GM19351 (cell line): ENCODE measurements around the gene TCERG1L.
"Not testable (repeated sequence)": the region's sequence is repeated elsewhere in the genome, so short reads cannot be mapped to it uniquely, and the experiment has no call there.

ENCODE experiments used
- ATAC-seq: cut with Tn5 transposase; IDR thresholded peaks from one replicate; pipeline ENCODE4 v1.9.1; 2021; ENCODE audit warnings: mild to moderate bottlenecking, moderate library complexity; ENCODE audit not compliant: unreplicated experiment

TCERG1L gene

DNA sequence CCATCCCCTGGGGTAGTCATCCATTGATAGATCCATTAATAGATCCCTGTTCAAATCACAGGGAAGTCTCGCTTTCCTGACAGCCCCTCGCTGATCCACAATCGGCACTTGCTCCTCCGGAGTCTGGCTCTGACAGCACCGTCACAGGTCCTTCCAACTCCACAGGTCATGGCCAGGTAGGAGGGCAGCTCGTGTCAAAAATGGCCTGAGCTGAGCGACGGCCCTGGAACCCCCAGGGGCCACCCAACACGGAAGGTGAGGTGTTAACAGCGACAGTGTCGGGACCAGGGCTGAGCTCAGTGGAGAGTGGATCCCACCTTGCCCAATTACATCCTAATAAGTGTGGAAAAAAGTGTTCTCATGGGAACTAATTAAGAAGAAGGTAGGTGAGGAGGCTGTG lies 219.8 kb downstream of the TCERG1L start:
- no peak for ATAC-seq

DNA sequence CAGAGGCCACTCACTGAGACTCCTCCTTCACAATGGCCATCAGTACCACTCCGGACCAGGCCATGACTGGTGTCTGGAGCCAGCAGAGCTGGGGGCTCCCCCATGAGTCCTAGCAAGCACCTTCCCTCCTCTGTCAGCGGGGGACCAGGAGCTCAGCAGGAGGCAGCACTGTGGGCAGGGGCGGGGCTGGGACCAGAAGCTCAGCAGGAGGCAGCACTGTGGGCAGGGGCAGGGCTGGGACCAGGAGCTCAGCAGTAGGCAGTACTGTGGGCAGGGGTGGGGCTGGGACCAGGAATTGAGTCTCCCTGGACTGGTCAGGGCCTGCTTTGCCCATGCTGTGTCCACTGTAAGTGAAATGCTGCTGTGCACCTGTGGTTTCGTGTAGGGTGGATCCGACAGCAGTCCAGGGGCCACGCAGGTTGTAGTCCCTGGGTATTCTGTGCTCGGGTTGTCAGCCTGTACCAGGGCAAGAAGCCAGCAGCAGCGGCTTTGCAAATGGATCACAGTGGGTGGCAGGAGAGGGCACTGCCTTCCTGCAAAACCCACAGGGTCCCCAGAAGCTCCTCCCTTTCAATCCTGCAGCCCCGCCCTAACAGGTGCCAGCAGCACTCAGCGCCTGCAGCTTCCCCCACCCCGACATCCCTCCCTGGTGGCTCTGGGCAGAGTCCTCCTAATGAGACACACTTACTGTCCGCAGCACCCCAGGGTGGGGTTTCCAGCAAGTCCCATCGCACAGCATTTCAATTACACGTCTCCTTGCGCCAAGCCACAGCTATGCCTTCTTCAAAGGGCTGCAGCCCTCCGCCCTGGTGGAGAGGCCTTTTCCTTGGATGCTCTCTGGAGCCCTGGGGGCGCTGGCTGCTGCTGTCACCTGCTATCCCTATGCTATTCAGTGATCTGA lies 220.5 kb downstream of the TCERG1L start:
- no peak for ATAC-seq

DNA sequence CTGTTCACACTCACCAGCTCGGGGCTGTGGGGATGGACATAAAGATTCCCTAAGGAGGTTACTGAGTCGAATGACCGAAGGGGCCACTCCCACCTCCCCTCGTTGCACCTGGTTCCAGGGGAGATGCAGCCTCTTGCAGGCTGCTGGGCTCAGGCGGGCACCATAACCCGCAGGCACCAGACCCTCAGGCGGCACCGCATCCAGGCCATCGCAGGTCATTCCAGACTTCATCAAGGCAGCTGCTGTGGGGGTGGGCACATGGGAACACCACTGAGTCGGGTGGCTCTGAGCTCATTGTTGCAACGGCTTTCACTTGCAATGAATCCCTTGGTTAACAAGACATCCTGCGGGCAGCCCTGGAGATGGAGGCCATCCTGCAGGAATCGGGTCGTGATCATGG lies 221.7 kb downstream of the TCERG1L start:
- ATAC-seq, result no peak

DNA sequence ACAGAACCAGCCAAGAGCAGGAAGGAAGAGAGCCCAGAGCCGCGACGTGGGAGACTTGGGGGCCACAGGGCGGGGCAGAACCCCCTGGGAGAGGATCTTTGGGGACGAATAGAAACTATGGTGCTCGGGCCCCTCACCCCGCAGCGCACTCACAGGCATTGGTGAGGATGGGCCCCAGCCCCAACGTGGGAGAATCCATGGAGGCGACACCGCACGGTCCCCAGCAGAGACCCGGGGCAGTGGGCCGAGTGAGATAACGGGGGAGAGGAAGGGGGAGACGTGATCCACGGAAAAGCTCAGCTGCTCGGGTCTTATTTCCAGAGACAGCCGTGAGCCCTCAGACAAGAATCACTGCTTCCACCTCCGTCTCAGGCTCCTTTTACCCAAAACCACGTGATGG lies 222.4 kb downstream of the TCERG1L start:
- no peak for ATAC-seq

DNA sequence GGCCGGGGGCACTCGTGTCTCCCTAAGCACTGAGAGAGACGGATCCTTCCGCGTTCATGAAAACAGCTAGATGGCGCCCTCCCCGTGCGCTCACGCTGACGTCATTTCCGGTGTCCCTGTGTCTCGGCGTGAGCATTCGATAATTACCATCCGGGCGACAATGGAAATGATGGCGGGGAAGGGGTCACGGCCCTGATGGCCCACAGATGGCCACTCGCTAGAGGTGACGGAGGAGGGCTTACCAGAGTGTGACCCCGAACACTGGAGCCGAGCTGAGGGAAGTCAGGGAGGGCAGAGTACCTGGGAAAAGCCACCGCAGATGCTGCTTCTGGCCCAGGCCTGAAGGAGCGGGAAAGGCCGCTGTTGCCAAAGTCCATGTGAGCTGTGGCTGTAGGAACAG lies 222.9 kb downstream of the TCERG1L start:
- no peak for ATAC-seq

DNA sequence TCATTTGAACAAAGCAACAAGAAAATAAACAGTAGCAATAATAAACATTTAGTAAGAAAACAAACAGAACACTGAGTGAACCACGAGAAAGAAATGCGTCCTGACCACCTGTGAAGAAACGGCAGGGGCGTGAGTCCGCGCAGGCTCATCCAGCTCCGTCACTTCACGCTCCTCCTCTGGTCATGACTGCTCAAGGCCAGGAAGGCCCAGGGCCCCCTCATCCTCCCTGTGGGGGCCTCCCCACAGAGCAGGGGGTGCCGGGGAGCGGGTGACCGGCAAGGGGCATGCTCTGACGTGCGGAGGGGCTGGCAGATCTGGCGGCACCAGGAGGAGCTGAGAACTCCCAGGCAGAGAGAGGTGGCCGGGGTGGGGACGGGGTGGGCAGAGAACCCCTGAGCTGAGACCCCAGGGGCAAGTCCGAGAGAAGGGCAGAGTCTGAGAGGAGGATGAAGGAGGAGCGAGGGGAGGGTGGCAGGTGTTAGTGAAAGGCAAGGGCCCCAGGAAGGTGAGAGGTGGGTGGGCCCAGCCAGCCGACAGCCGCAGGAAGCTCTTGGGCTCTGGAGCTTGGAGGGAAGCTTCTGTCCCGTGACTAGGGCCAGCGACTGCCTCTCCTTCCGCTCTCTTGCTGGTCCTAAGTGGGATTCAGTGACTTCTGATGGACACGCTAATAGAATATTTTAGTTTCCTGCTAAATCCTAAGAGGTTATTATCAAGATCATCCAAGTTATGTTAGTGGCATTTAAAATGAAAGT lies 223.9 kb downstream of the TCERG1L start:
- no peak for ATAC-seq

DNA sequence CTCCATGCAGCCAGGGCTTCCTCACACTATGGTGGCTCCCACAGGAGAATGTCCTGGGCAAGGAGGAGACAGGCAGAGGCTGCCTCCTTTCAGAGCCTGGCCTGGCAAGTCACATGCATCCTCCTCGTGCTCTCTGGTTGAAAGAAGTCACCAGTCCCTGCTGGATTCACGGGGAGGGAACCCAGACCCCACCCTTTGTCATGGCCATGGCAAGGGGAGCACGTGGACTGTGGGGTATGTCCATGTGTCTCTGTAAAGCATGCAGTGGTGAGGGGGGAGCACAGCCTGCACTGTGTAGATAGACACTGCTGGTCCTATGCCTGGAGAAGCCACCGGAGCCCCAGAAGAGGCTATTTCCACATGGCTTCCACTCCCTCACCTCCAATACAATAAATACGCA lies 225.0 kb downstream of the TCERG1L start:
- ATAC-seq, result no peak

DNA sequence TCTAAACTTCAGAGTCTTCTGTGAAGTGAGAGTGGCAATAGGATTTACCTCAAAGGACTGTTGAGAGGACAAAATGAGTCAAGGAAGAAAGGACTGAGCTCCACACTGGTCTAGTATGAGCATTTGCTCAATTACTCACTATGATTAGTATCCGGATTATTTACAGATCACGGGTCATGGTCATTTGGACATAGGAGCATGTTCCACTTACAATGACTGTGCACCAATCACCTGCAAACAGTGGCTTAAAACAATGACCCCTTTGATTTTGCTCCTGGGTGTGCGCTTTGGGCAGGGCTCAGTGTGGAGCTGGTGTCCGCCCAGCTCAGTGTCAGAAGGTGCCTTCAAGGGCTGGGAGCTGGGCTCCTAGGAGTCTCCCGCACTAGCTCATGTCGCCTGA lies 225.4 kb downstream of the TCERG1L start:
- no peak for ATAC-seq

DNA sequence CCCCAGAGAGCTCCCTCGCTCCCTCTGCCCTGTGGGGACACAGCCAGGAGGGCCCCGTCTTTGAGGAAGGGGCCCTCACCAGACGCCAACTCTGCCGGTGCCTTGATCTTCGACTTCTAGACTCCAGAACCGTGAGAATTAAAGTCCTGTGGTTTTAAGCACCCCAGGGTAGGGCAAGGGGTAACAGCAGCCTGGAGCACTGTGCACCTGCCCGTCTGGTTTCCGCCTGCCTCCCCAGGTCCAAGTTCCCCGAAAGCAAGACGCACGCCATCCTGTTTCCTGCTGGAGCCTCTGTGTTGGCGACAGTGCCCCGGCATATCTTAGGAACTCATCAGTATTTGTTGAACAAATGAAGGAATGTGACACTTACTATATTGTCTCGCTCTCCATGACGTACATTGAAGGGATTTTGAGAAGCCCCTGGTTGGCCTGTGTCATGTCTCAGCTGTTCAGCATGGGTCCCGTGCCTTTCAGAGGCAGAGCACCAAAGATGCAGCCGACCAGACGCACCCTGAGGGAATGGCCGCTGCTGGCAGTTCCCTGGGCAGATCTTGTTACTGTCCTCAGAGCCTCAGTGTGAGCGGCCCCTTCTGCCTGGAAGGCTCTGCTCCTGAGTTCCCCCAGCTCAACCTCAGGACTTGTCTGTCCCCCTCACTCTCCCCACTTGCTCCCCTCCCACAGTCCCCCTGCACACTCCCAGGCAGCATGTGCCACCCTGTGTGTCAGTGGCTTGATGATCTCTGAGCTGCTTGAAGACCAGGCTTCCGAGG lies 226.2 kb downstream of the TCERG1L start:
- no peak for ATAC-seq

DNA sequence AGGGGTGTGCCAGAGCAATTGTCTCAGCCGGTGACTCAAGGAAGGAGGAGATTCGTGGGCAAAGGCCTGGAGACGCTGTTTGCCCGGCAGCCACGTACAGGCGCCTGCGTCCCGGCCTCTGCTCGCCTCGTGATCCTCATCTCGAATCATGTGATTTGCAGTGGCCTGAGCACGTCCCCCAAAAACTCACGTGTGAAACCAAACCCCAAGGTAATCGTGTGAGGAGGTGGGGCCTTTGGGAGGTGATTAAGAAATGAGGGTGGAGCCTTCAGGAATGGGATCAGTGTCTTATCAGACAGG lies 226.8 kb downstream of the TCERG1L start:
- no peak for ATAC-seq

DNA sequence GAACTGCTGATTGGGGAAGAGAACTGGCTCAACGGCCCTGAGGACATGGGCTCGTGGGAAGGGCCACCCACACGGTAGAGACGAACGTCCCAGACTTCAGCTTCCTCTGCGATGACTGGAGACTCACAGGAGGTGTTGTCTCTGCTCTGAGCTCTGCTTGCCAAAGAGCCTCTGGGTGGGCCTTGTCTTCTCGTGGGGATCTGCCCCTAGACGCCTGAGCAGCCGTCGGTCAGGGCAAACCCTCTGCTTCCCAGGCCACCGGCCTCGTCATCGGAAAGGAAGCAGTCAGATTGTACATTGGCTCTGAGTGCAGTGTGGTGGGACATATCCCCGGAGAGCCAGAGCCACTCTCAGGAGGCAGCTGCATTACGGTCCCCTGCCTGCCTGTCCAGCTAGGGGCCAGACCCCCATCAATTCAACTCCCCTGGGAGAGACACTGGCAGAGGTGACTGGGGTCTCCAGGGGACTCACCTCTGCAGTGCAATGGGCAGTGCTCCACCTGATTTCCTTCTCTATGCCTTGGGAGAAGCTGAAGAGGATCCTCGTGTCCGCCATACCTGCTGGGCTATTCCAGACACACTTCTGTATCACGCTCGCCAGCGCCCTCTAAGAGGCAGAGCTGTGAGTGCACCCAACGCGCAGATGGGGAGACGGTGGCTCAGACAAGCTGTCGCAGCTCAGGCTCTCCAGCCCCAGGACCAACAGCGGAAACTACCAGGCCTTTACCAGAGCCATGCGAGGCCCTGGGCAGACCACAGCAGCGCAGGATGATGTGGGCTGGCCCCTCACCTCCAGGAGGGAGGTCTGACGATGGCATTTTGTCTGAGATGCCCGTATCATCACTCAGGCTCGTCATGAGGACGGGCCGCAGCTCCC lies 227.4 kb downstream of the TCERG1L start:
- no peak for ATAC-seq

DNA sequence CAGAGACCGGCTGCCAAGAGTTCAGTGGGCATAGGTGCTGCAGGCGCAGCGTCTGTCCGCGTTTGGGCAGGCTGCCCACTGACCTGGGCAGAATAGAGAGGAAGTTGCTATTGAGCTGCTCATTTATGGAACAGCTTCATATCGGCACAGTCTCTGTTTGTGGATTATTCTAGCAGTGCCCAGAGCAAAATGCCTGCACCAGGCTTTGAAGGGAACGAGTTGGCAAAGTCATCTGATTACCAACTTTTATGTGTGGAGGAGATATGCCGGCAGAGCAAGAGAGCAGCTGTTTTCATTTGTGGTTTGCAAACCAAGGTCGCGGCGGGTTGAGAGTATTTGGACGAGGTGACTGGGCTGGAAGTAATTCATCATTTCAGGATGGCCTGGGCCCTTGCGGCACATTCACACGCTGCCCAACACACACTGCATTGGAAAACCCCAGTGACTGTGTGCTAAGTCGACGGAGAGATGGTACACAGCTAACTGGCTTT lies 228.5 kb downstream of the TCERG1L start:
- ATAC-seq, result no peak

DNA sequence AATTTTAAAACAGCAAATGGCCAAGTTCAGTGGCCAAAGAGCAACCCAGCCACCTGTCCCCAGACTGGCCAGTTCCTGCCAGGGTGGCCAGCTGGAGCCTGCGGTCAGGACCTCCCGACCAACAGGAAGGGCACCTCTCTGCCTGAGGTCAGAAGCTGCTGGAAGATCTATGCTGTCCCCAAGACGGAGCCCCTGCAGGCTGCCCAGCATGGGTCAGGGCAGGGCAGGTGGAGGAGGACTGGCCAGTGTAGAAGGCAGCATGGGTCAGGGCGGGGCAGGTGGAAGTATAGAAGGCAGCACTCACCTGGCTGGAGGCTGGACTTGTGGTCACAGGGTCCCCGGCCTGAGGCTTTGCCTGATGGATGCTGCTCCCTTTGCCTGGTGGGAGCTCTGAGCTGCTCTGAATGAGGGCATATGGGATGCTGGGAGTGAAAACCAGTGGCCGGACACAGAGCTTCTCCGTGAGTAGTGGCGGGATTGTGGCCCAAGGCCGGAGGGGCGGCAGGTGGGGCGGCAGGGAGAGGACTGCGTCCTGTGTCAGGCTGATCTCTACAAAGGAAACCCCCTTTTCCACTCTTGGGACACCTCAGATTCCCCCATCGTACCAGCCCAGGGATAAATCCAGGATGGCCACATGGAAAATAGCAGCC lies 229.2 kb downstream of the TCERG1L start:
- no peak for ATAC-seq

DNA sequence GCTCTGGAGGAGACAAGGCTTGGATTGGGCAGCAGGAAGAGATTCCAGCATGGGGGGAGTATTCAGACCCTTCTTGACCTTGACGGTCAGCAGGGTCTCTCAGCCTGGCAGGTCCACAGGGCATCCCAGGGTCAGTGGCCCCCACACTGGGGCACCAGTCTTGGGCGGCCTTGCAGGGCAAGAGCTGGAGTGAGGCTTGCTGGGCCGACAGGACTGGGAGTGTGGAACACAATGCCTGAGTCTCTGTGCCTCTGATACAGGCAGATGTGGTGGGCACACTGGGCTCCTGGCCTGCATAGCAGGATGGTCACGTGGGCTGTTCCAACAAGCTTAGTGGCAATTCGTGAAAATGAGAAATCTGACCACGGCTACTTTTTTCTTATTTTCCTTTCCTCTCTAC lies 229.7 kb downstream of the TCERG1L start:
- ATAC-seq, result no peak

DNA sequence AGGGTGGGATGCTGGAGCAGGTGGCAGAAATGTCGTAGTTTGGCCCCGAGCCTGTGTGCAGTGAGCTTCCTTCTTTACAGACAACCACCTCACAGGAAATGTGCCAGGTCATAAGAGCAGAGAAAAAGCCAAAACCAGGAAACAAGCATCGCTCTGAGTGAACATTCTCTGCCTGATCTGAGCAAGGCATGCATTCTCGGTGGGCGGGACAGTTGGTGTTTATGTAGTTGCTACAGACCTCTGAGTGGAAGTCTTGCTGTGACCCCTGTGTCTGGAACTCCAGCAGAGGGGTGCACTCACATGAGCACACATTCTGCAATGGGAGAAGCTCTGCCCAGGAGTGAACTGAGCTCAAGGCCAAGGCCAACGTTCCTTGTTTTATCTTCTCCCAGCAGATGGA lies 230.1 kb downstream of the TCERG1L start:
- no peak for ATAC-seq

DNA sequence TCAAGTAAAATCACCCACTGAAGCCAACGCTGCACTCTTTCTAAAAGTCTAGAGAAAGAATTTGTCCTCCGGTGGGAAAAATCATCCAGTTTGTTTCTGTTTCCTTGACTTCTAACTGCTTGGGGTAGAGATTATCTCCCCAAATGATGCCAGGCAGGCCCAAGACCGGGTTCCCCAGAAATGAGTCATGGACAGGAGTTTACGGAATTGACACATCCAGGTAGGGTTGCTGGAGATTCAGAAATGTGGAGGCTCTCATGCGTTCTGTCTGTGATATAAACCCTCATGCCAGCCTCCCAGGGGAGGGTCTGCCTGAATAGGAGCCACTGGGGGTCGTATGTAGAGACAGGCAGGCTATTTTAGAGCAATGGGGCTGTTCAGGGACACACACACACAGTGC lies 230.9 kb downstream of the TCERG1L start:
- ATAC-seq, result no peak

DNA sequence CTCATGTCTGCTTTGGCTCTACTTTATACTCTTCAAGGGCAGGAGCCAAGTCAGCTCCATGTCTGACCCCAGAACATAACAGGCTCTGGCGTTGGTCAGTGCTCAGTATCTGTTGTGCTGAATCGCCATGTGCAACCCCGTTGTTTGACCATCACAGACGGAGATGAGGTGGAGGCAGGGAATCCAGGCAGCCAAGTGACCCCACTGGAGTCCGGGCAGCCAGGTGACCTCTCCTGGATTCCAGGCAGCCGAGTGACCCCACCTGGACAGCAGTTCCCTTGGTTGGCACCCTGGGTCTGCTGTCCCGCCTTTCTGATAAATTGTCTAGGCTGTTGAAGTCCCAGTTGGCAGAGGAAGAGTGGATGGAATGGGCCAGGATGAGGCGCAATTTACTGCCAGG lies 232.2 kb downstream of the TCERG1L start:
- no peak for ATAC-seq

DNA sequence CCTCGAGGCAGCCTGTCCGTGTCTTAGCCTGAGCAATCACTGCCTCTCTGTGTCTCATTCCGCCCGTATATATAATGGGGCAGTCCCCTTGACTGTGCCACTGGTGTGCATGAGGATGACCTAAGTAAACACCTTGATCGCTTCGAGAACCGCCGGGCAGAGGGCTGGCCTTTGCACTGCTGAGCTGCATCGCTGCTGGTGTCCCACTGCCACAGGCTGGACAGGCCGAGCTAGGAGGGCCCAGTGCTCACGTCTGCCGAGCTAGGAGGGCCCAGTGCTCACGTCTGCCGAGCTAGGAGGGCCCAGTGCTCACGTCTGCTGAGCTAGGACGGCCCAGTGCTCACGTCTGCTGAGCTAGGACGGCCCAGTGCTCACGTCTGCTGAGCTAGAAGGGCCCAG lies 232.6 kb downstream of the TCERG1L start:
- ATAC-seq, result not testable (repeated sequence)

DNA sequence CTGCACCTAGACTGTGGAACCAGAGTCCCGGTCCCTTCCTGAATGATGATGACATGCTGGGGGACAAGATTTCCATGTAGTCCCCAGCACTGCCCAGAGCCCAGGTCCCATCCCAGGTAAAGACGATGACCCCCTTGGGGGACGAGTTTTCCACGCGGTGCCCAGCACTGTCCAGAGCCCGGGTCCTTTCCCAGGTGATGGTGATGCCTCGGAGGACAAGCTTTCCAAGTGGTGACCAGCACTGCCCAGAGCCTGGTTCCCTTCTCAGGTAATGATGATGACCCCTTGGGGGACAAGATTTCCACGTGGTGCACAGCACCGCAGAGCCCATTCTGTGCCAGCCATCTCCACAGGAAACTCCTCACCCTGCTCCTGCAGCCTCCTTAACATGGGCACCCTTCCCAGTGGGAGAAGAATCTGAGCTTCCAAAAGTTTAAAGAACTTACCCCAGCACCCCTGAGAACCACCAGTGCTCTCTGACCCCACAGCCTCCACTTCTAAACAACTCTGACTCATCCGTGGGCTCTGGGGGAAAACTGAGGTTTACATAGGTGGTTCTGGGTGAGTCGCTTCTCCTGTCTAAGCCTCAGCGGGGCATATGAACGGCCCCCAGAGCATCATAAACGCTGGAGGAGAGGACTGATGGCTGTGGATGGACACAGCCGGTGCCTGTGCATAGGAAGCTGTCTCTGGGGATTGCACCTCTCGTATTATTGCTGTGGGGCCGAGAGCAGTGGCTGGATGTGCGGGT lies 233.2 kb downstream of the TCERG1L start:
- ATAC-seq, result no peak
